Measurements from ENCODE around the gene PINK1.

Gene PINK1

GRCh38 chr1:20681999-20682398 lies 48.7 kb downstream of the PINK1 start:
- no peak for DNase-seq (ENCODE audit: low spot score)

GRCh38 chr1:20682571-20683236 lies 49.4 kb downstream of the PINK1 start:
- peak; percentile 40 for DNase-seq (ENCODE audit: low spot score)

GRCh38 chr1:20683614-20684013 lies 50.4 kb downstream of the PINK1 start:
- DNase-seq (ENCODE audit: low spot score): no peak

- no peak for DNase-seq (ENCODE audit: low spot score)
These were observed 50.9 kb downstream of the PINK1 start for GRCh38 chr1:20684050-20684620.

GRCh38 chr1:20684651-20685050 lies 51.4 kb downstream of the PINK1 start:
- no peak for DNase-seq (ENCODE audit: low spot score)

- DNase-seq (ENCODE audit: low spot score): no peak
These were observed 51.9 kb downstream of the PINK1 start for GRCh38 chr1:20685099-20685662.

GRCh38 chr1:20685741-20686140 lies 52.5 kb downstream of the PINK1 start:
- DNase-seq (ENCODE audit: low spot score): no peak

GRCh38 chr1:20686883-20687725 lies 53.8 kb downstream of the PINK1 start:
- no peak for DNase-seq (ENCODE audit: low spot score)

GRCh38 chr1:20689645-20690056 lies 56.4 kb downstream of the PINK1 start:
- no peak for DNase-seq (ENCODE audit: low spot score)

GRCh38 chr1:20691872-20692271 lies 58.6 kb downstream of the PINK1 start:
- no peak for DNase-seq (ENCODE audit: low spot score)

GRCh38 chr1:20693623-20694022 lies 60.4 kb downstream of the PINK1 start:
- no peak for DNase-seq (ENCODE audit: low spot score)

- DNase-seq (ENCODE audit: low spot score): no peak
These were observed 62.3 kb downstream of the PINK1 start for GRCh38 chr1:20695515-20695914.

GRCh38 chr1:20696397-20697333 lies 63.4 kb downstream of the PINK1 start:
- peak; percentile 65 for DNase-seq (ENCODE audit: low spot score)

- no peak for DNase-seq (ENCODE audit: low spot score)
These were observed 64.3 kb downstream of the PINK1 start for GRCh38 chr1:20697563-20697962.

- no peak for DNase-seq (ENCODE audit: low spot score)
These were observed 65.1 kb downstream of the PINK1 start for GRCh38 chr1:20698195-20698910.

- no peak for DNase-seq (ENCODE audit: low spot score)
These were observed 66.3 kb downstream of the PINK1 start for GRCh38 chr1:20699558-20699957.

- DNase-seq (ENCODE audit: low spot score): no peak
These were observed 67.5 kb downstream of the PINK1 start for GRCh38 chr1:20700636-20701215.
